ENCODE measurements around the gene SVEP1.

DNA sequence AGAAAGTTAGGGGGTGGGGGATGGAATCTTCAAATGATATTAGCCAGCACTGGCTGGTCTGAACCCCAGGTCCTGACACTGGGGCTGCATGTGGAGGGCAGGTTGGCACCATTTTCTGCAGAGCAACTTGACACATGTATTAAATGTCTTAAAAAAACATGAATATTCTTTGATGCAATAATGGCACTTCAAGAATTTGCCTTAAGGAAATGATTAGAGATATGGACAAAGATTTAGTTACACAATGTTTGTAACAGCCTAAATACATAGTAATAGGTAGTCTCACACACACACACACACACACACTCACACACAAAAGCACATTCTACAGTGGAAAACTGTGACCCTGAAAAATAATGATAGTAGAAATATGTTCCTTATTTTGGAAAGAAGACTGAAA, 3.6 kb downstream of the SVEP1 start:
- TF ChIP-seq ZNF785 (tag by site-specific recombination; IDR thresholded peaks at IDR 0.05) = no peak
- TF ChIP-seq, protein P1, sequence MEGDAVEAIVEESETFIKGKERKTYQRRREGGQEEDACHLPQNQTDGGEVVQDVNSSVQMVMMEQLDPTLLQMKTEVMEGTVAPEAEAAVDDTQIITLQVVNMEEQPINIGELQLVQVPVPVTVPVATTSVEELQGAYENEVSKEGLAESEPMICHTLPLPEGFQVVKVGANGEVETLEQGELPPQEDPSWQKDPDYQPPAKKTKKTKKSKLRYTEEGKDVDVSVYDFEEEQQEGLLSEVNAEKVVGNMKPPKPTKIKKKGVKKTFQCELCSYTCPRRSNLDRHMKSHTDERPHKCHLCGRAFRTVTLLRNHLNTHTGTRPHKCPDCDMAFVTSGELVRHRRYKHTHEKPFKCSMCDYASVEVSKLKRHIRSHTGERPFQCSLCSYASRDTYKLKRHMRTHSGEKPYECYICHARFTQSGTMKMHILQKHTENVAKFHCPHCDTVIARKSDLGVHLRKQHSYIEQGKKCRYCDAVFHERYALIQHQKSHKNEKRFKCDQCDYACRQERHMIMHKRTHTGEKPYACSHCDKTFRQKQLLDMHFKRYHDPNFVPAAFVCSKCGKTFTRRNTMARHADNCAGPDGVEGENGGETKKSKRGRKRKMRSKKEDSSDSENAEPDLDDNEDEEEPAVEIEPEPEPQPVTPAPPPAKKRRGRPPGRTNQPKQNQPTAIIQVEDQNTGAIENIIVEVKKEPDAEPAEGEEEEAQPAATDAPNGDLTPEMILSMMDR (tag by site-specific recombination; IDR thresholded peaks at IDR 0.05) = no peak
- TF ChIP-seq ZNF433 (tag by site-specific recombination; IDR thresholded peaks at IDR 0.05; ENCODE audit: low read depth) = no peak
- TF ChIP-seq, protein P2, sequence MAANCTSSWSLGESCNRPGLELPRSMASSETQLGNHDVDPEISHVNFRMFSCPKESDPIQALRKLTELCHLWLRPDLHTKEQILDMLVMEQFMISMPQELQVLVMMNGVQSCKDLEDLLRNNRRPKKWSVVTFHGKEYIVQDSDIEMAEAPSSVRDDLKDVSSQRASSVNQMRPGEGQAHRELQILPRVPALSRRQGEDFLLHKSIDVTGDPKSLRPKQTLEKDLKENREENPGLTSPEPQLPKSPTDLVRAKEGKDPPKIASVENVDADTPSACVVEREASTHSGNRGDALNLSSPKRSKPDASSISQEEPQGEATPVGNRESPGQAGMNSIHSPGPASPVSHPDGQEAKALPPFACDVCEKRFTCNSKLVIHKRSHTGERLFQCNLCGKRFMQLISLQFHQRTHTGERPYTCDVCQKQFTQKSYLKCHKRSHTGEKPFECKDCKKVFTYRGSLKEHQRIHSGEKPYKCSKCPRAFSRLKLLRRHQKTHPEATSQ (tag by site-specific recombination; IDR thresholded peaks at IDR 0.05) = no peak
- TF ChIP-seq ZNF211 (tag by site-specific recombination; IDR thresholded peaks at IDR 0.05; ENCODE audit: low read depth) = no peak
- TF ChIP-seq ZNF48 (tag by site-specific recombination; IDR thresholded peaks at IDR 0.05) = no peak
- TF ChIP-seq PRDM4 (tag by site-specific recombination; IDR thresholded peaks at IDR 0.05) = no peak
